ENCODE measurements around the gene FAM240B.

The FAM240B gene

DNA sequence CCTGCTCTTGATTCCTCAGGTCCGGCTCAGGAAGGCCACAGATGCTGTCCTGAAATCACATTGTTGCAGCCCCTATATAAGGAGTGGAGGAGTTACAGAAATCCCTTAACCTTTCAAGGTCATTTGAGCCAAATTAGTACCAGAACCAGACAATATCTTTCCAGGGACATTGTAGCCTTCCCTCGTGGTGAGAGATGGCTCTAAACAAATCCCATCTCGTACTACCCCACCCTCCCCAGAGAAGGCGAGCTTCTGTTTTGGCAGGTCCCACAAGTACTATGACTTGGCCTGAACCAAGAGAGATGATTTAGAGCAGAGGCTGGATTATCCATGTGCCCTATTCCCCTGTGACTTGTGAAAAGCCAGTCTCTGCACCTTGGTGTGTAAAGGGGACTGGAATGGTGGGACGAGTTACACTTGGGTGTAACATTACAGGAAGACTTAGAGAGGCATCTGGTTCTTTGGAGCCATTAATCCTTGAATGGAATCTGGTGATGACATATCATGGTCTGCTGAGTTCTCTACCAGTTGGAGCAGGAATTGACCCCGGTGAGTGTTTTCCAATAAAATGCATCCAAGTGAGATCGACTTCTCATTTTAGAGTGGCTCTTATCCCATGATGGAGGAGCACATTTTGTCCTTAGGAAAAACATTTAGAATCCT lies at the start of gene FAM240B:
TSS of gene FAM240B (minus strand) at position 51 of the 663 bp plus-strand sequence. CDS start 16,134 bp downstream, outside the sequence.
- no peak for DNase-seq

DNA sequence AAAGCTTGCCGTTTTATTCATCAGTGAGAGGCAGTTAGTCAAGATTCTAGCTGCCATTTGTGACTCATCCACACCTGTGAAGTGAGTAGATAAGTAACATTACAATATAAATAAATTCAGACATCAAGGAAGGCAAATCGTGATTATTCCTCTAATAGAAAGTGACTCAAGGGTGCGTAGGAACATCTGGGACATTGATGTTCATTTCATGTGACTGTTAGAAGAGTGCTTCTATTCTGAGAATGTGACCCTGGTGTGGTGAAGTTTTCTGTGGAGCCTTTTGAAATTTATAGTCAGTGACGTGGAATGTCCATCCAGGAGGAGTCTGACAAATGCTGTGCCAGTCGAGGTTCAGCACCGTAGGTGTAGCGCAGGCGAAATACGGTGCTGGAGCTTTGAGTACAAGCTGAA lies 48.4 kb upstream of the FAM240B start:
- DNase-seq: no peak

DNA sequence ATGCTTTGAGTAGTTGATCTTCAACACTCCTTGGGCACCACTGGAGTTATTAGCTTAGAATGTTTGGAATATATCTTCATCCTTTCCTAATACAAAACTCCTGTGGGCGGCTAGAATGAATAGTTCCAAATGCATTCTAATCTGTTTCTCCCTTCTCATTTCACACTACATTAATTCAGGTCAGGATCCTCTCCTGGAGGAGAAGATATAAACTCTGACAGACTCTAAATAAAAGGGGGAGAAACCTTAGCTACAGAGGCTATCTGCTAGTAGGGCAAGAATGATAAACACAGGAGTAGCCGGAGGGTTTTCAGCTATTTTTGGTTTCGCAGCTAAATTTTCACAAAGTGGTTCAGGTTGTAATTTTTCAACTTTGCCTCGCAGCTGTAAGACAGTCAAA lies 45.2 kb upstream of the FAM240B start:
- no peak for DNase-seq

DNA sequence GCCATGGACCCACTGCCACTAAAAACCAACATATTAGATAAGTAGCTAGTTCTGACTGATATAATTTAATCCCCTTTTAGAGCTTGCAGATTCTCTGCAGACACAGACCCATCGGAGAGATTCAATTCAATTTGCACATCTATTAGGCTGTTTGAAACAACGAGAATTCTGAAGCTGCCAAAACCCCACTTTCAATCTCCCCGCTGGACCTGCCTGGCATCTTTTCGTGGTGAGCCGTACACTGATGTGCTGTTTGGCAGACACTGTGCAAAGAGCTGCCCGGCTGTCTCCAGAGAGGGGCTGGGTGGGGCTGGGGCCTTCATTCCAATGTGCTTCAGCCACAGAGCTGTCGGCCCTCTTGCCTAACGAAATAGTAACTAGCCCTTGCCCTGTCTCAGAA lies 42.1 kb upstream of the FAM240B start:
- no peak for DNase-seq

DNA sequence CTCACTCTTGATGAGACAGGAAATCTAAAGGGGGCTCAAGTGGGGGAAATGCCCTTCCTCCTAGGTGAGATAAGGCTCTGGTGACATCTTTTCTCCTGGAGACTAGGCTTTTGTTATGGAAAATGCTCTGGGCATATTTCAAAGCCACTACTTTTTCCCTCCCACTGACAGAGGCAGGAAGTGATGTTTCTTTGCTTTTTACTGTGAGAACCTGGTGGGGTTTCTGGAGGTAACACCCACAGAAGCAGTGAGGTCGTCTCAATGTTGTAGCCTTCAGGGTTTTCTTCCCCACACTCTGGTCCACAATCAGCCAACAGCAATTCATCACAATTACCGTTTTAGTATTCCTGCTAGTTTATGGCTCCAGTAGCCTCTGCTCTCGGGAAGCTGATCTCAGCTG lies 41.4 kb upstream of the FAM240B start:
- no peak for DNase-seq

DNA sequence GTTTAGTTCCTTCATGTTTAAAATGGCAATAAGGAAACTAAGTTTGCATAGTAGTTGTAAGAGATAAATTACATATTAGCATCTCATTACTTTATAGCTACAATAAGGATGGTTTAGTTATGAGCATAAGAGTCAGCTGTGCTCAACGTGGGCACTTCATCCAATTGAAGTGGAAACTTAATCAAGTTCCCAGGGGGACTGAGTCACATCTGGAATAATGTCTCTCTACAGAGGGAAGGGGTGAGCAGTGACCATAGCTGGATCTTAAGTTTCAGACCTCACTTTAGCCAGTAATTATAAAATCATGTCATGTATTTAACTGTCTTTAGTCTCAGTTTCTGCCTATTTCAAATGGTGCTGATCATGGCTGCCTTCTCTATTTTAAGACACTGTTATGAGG lies 36.8 kb upstream of the FAM240B start:
- DNase-seq: no peak

DNA sequence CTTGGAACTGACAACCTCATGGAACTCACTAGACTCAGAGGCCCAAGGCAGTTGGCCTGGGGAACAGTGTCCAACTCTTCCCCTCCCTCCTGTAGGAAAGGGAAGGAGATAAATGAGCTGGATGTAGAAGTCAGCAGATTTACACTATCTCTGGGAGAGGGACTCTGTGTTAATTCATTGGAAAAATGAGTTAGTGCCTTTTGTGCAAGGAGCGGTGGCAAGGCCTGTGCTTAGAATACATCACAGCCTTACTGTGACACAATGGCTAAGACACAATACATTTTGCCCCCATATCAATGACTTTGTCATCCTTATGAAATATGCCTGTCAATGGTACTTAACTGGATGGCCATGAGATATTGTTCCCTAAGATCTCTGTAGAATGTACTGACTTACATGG lies 28.0 kb upstream of the FAM240B start:
- no peak for DNase-seq

DNA sequence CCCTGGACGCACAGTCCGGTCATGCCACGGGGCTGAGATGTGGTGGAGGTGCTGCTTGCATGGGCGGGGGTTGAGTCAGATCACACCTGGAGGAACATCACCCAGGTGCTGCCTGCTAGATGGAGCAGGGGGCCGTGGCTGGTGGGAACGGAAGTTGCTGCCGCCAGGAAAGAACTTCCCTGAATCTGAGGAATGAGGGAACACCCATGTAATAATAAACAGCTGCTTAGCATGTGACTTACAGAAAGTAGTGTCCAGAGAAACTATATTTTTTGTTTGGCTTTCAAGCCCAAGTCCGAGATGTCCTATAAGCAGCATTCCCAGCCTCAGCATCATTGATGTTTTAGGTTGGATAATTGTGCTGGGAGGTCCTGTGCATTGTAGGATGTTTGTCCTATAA lies 27.1 kb upstream of the FAM240B start:
- DNase-seq: no peak

DNA sequence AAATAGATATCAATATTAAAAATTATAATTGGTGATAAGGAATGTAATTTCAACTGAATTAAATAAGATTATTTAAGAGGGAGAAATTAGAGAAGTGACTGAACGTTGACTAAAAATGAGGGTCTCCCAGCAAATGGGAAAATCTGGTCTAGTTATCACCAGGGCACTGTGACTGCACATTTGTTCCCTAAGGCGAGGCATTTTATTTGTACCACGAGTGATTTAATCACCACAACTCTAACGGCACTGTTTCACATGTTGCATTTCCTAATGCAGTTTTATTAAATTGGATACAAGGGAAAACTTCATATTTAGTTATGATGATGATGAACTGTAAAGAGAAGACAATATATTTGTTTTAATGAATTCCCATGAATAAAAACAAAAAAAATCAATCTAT lies 26.4 kb upstream of the FAM240B start:
- no peak for DNase-seq

DNA sequence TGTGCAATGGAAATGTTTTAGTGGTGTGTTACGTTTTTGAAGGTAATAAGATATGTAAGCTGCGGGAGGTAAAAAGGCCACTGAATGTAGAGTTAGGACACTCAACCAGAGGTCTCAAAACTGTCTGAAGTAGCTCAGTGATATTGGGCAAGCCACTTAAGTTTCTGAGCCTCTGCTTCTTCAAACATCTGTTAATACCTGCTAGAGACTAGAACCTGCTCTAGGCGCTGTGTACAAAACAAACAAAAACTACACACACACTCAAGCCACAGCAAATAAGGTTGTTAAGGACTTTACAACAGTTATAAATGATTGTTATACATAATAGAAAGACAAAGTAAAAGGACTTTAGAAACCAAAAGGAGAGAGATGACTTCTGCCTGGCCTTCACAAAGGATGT lies 24.6 kb upstream of the FAM240B start:
- DNase-seq: no peak

DNA sequence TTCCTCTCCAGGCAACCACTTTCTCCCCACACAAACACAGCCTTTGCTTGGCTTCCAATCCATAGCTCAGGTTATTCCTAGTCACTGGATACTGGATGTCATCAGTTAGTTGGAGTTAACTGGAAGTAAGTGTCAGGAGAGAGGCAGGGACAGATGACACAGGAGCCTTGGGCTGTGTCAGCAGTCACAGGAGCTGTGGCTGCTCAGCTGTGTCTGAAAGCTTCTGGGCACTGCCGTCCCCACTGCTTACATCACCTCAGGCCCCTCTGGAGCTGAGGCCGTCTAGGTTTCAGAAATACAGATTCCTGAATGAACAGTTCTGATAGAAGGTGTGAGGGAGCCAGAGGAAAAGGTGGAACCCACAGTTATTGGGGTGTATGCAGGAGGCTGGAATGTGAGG lies 17.3 kb upstream of the FAM240B start:
- no peak for DNase-seq

DNA sequence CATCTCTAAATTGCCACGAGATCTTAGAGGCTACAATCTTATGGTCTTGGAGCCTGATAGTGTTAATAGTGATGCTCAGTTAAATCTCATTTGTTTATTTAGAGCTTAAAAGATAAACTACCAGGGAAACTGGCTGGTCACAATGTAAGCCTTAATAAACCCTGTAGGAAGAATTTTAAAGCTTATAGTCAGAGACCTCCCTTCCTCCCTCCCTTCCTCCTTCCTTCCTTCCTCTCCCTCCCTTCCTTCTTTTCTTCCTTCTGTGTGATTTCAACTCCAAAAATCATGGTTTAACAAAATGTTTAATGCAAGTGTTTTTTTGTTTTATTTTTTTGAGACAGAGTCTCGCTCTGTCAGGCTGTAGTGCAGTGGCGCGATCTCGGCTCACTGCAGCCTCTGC lies 14.9 kb upstream of the FAM240B start:
- DNase-seq: no peak

DNA sequence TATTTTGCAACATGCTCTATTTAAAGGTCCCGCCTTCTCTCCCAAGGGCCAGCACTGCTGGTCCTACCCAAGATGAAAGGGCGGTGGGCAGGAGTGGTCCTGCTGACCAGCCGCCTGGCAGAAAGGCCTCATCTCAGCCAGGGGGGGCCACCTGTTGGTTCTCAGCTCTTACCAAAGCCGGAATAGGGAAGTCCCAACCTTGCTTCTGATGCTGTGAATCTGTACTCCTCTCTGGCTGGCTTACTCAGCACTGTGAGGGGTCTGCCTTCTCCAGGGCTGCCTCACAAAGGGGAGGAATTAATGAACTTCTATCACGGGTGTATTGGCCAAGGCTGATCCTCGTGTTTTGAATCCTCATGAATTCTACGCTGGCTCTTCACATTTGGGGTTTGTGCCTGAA lies 13.6 kb upstream of the FAM240B start:
- no peak for DNase-seq

DNA sequence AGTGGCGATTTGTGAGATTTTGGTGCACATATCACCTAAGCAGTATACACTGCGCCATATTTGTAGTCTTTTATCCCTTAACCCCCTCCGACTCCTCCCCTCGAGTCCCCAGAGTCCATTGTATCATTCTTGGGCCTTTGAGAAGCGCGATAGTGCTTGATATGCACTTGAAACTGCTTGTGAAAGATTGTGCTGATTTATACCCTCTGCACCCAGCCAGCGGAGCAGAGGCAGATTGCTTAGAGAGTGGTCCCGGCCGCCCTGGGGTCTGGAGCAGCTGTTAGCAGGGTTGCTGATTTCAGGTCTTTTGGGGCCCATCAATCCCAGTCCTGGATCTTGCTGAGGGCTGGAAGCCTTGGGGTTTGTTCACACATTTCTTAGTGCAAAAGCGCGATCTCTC lies 13.0 kb upstream of the FAM240B start:
- no peak for DNase-seq

DNA sequence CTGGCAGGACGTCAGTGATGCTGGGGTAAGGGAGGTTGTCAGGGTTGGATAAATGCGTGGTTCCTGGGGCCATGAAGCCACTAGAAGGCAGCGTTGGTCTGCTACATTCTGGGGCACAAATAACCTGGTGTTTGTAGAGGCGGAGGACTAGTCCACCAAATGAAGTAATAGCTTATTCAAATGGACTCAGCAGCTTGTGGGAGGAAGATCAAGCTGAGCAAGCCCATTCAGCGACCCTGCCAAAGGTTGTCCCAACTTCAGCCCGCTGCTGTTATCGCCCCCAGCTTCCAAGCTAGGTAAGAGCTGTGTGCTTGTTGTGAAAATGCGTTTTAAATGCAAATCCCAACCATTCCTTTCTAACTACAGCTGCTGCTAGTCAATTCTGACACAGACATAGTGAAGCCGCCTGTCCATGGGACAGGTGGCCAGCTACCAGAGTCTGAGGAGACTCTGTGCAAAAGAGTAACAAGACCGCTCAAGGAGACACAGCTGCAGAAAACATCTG lies 7.6 kb upstream of the FAM240B start:
- no peak for DNase-seq

DNA sequence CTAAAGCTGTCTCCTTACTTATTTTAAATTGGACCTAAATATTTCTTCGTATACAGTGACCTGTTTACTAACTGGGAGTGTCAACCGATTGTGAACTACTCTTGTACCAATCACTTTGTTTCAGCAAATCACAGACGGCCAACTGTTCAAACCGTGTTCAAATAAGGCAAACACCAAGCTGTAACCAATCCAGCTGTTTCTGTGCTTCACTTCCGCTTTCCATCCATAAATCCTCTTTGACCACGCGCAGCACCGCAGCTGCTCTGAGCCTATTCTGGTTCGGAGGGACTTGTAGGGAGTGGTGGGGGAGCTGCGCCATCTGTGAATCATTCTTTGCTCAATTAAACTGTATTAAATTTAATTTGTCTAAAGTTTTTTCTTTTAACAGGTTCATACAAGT lies 4.8 kb upstream of the FAM240B start:
- DNase-seq: no peak

DNA sequence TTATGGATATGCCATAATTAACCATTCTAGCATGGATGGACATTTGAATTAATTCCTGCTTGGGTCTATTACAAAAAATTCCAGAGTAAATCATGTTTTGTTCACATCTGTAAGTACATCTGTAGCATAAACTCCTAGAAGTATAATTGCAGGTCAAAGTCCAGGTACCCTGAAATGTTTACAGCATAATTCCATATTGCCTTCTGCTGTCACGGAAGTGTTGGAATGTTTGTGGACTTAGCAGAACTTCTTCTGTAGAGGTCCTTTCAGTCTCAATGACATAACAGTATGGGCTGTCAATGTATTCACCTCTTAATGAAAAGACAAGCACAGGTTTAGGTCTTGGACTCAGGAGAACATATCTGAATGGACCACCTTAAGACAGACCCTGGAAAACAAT lies 1.8 kb downstream of the FAM240B start:
- DNase-seq: no peak

DNA sequence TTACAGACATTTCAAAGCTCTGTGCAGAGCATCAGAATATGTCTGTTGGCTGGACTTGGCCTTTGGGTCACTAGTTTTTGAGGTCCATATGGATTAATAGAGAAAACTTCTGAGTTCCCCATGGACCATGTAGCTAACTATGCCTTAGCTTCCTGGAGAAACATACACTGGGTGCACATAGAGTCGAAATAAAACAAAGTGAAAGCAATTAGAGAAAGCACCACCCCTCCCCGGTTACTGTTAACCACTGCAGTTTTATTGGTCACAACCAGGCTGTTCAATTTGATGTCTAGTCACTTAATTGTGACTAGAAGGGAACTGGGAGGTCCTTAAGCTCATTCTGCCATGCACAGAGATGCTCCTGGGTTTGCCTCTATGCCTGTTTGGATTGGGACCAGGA lies 4.2 kb downstream of the FAM240B start:
- no peak for DNase-seq

DNA sequence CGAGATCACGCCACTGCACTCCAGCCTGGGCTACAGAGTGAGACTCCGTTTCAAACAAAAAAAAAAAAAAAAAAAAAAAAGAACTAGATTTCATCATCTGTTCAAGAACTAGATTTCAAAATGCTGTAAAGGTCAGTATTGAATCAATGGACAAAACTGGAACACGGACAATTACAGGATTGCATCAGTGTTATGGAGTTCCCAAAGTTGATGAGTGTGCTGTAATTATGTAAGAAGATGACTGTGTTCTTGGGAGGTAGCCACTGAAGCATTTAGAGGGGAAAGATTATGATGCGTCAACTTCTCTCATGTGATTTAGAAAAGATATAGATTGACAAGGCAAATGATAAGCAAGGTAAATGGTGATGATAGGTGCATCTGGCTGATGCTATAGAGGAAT lies 6.5 kb downstream of the FAM240B start:
- no peak for DNase-seq

DNA sequence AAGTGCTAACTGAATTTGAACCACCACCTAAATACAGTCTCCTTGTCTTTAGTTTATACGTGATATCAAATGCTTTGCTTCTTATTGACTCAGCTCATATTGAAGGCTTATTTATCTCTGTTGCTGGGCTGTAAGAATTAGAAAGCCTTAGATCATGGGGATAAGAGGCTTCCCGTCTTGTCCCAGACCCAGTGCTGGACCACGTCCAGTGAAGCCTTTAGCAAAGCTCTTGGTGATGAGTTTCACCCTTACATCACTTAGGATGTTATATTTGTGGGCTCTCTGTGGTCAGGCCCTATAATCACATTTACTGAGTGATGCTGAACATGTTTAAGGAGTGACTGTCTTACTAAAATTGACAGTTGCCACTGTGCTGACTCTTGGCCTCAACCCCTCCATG lies 11.2 kb downstream of the FAM240B start:
- no peak for DNase-seq

DNA sequence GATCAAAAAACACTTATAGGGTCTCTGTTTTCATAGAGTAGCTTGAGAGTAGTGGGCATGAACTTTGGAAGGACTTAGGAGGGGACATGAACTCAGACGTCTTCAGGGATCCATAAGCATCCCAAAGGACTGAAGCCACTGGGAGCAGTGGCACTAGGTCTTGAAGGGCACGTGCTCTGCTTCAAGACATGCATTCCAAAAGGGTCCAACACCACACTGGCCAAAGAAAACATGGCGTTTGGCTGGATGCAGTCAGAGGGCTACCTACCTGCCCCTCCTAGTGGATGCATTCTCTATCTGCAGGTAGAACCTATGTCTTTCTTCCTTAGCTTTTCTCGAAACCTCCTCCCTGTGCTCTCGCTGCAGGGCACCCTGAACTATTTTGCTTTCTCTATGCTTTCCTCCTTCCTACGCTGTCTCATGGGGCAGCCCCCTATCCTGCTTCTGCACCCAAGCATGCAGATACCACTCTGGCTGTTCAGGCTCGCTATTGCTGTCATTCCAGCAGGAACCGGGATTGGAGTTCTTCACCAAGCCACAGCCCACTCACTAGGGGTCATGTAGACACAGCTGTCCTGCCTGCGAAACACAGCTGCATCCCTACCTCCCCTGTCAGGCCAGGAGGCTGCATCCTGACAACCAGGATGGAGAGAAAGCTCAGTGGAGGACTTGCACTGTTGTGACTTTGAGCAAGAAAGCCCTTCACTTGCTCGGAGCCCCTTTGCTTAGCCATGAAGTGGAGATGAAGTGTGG lies 11.9 kb downstream of the FAM240B start:
- no peak for DNase-seq

DNA sequence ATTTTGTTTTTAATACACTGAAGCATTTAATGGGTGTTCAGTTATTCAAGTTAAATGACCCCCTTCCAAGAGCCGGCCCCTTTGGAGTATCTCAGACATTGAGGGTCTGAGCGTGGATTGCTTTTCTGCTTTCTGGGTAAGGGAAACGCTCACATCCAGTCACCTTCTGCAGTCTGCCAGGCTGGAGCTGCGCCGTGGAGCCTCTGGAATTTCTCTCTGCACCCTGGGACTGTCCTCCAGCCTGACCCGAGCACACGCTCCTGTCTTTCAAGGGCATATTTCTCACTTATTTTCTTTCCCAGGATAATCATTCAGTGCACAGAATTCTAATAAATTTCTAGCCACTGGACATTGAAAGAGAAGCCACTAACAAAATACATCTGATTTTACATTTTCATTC lies 13.4 kb downstream of the FAM240B start:
- DNase-seq: no peak

DNA sequence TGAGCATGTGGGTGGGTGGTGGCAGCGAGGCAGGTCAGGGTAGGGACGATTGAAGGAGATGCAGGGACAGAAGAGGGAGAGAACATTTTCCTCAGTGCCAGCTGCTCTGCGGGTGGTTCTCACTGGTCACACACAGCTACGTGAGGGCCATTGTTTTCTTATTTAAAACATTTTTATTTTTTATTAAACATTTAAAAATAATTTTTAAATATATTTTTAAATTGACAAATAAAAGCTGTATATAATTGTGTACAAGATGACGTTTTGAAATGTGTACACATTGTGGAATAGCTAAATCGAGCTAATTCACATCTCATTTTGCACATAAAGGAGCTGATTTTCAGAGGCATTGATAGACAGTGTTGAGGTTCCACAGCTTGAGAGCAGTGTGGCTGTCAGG lies 14.0 kb downstream of the FAM240B start:
- DNase-seq: no peak

DNA sequence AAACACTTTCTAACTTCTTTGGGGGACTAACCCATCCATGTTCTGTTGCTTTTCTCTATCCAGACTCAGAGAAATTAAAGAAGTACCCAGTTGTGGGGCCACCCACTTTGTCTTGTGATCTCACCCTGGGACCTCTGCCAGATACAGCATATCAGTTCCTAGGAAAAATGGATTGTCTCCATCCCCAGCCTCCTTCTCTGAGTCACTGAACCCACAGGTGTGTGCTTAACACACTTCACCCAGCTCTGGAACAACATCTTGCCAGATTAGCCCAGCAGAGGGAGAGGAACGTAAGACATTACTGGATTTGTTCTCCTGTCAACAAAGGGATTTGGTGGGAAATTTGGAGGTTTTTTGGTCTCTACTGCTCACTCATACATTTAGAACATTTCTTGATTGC lies 19.2 kb downstream of the FAM240B start:
- no peak for DNase-seq

DNA sequence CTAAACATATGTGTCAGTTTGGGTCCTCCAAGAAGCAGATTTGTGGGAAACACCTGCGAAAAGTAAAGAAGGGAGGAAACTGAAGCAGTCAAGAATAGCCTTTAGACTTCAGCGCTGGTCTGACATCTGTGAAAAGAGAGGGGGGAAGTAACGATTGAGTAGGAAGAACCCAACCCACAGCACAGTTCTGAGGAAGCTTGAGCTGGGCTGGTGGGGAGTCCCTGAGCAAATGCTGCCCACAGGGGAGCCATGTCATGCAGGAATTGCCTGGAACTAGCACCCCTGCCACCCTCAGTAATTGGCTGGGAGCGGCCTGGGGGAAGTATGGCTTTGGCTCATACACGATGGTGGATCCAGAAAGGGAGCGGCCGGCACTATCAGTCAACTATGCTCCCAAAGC lies 20.6 kb downstream of the FAM240B start:
- DNase-seq: no peak

Measured in NCI-H1092 (cell line).